Activated CD4-positive, alpha-beta memory T cell treated with anti-CD3 and anti-CD28 coated beads for 36 hours (primary cell): Measurements from ENCODE around the gene GLIS1. TPM values are rescaled to one million over a fixed set of nuclear protein-coding genes. Genes with fewer than 3 reads are reported as not detected.

ENCODE experiments used
- CTCF ChIA-PET: fragments of 350-600 bp; sonication (Branson Sonifier 250); formaldehyde crosslinking; loops from one replicate; lab custom pipeline; 2021; ENCODE audit warnings: antibody characterized with exemption, inconsistent platforms; lab: Charles Lee
- POLR2A ChIA-PET: fragments of 350-600 bp; sonication (Branson Sonifier 250); formaldehyde crosslinking; loops from one replicate; lab custom pipeline; 2021; ENCODE audit warnings: antibody characterized with exemption; lab: Charles Lee
- DNase-seq: peaks from one replicate; pipeline ENCODE4 v3.0.0-alpha.2; 2020
- H3K27ac Mint-ChIP-seq: one replicate; pipeline ENCODE4 v1.8.0; 2021; ENCODE audit warnings: mixed read lengths
- H3K27me3 Mint-ChIP-seq: one replicate; pipeline ENCODE4 v1.8.0; 2021; ENCODE audit warnings: mixed read lengths
- H3K36me3 Mint-ChIP-seq: one replicate; pipeline ENCODE4 v1.8.0; 2021; ENCODE audit warnings: mixed read lengths
- H3K4me1 Mint-ChIP-seq: one replicate; pipeline ENCODE4 v1.8.0; 2021; ENCODE audit warnings: low read depth, mixed read lengths
- H3K4me3 Mint-ChIP-seq: one replicate; pipeline ENCODE4 v1.8.0; 2021; ENCODE audit warnings: mild to moderate bottlenecking, mixed read lengths
- H3K9me3 Mint-ChIP-seq: one replicate; pipeline ENCODE4 v1.8.0; 2021; ENCODE audit warnings: mixed read lengths
- intact Hi-C: fragments of 100-400 bp; cut with micrococcal nuclease; formaldehyde crosslinking; loops from one replicate; pipeline ENCODE4 v1.15.1; 2023
- total RNA-seq, 2 experiments: library from RNA; stranded (reverse); gene quantifications; one replicate each; pipeline ENCODE4 v1.2.3, GENCODE V29; 2021

The GLIS1 gene
- total RNA-seq, 2 experiments from 2014 or later = not detected

GRCh38 chr1:53536606-53537005 is 202.4 kb downstream of the GLIS1 start:
- no peak overlapping the region for H3K4me3 Mint-ChIP-seq
- no peaks in the 10 kb centered on the region for H3K4me1 Mint-ChIP-seq
- H3K27ac Mint-ChIP-seq = no peak overlapping the region
- ChIA-PET POLR2A (no interaction called here), CTCF (no interaction called here)
- DNase-seq = no peak
- H3K27me3 Mint-ChIP-seq = no peaks in the 10 kb centered on the region
- no peaks in the 10 kb centered on the region for H3K9me3 Mint-ChIP-seq
- intact Hi-C loops = no loop called here
- H3K36me3 Mint-ChIP-seq = no peaks in the 10 kb centered on the region

- H3K4me1 Mint-ChIP-seq = no peaks in the 10 kb centered on the region
- H3K36me3 Mint-ChIP-seq = no peaks in the 10 kb centered on the region
- H3K4me3 Mint-ChIP-seq = no peak overlapping the region
- POLR2A ChIA-PET = no interaction called here
- no peaks in the 10 kb centered on the region for H3K27me3 Mint-ChIP-seq
- H3K9me3 Mint-ChIP-seq = no peaks in the 10 kb centered on the region
- intact Hi-C loops = no loop called here
- DNase-seq = no peak
- CTCF ChIA-PET = no interaction called here
- no peak overlapping the region for H3K27ac Mint-ChIP-seq
These were observed 203.1 kb downstream of the GLIS1 start for GRCh38 chr1:53535846-53536245.

- POLR2A ChIA-PET = no interaction called here
- H3K4me3 Mint-ChIP-seq = no peak overlapping the region
These were observed 203.7 kb downstream of the GLIS1 start for GRCh38 chr1:53535226-53535625.

GRCh38 chr1:53532912-53533311 is 206.1 kb downstream of the GLIS1 start:
- Mint-ChIP-seq H3K9me3 (no peaks in the 10 kb centered on the region), H3K4me1 (no peaks in the 10 kb centered on the region), H3K27ac (no peak overlapping the region), H3K36me3 (no peaks in the 10 kb centered on the region), H3K27me3 (no peaks in the 10 kb centered on the region), H3K4me3 (no peak overlapping the region)
- intact Hi-C loops = no loop called here
- DNase-seq = no peak
- ChIA-PET POLR2A (no interaction called here), CTCF (no interaction called here)

More at GRCh38 chr1:53535226-53535625, 203.7 kb downstream of the GLIS1 start:
- no peaks in the 10 kb centered on the region for H3K9me3 Mint-ChIP-seq
- intact Hi-C loops = no loop called here
- no peaks in the 10 kb centered on the region for H3K27me3 Mint-ChIP-seq
- CTCF ChIA-PET = no interaction called here
- H3K27ac Mint-ChIP-seq = no peak overlapping the region
- no peaks in the 10 kb centered on the region for H3K4me1 Mint-ChIP-seq
- H3K36me3 Mint-ChIP-seq = no peaks in the 10 kb centered on the region
- DNase-seq = no peak

- DNase-seq = no peak
- Mint-ChIP-seq H3K27me3 (no peaks in the 10 kb centered on the region), H3K9me3 (no peaks in the 10 kb centered on the region), H3K36me3 (no peaks in the 10 kb centered on the region), H3K4me1 (no peaks in the 10 kb centered on the region), H3K4me3 (no peak overlapping the region), H3K27ac (no peak overlapping the region)
- intact Hi-C loops = no loop called here
- ChIA-PET POLR2A (no interaction called here), CTCF (no interaction called here)
These were observed 206.6 kb downstream of the GLIS1 start for GRCh38 chr1:53532377-53532776.

GRCh38 chr1:53530550-53530949 is 208.4 kb downstream of the GLIS1 start:
- DNase-seq = no peak
- Mint-ChIP-seq H3K27ac (no peak overlapping the region), H3K36me3 (no peaks in the 10 kb centered on the region), H3K9me3 (no peaks in the 10 kb centered on the region), H3K4me1 (no peaks in the 10 kb centered on the region), H3K4me3 (no peak overlapping the region), H3K27me3 (peaks cover 2% of the 10 kb centered on the region)
- intact Hi-C loops = no loop called here
- POLR2A ChIA-PET = no interaction called here
- CTCF ChIA-PET = no interaction called here

GRCh38 chr1:53529555-53529954 is 209.4 kb downstream of the GLIS1 start:
- CTCF ChIA-PET = interaction anchor here (1.0 kb wide), 1 partner anchor 64 kb away, joined by 3 read pairs; no protein-coding TSS in a partner anchor
- H3K27ac Mint-ChIP-seq = no peak overlapping the region
- no peaks in the 10 kb centered on the region for H3K4me1 Mint-ChIP-seq
- POLR2A ChIA-PET = no interaction called here
- H3K4me3 Mint-ChIP-seq = no peak overlapping the region
- no peaks in the 10 kb centered on the region for H3K9me3 Mint-ChIP-seq
- DNase-seq = no peak
- H3K36me3 Mint-ChIP-seq = no peaks in the 10 kb centered on the region
- peaks cover 2% of the 10 kb centered on the region for H3K27me3 Mint-ChIP-seq
- intact Hi-C loops = no loop called here

GRCh38 chr1:53527368-53527767 is 211.6 kb downstream of the GLIS1 start:
- H3K27me3 Mint-ChIP-seq = peaks cover 4% of the 10 kb centered on the region
- POLR2A ChIA-PET = no interaction called here
- DNase-seq = no peak
- intact Hi-C loops = no loop called here
- H3K9me3 Mint-ChIP-seq = no peaks in the 10 kb centered on the region
- H3K27ac Mint-ChIP-seq = no peak overlapping the region
- no peaks in the 10 kb centered on the region for H3K4me1 Mint-ChIP-seq
- CTCF ChIA-PET = no interaction called here
- no peak overlapping the region for H3K4me3 Mint-ChIP-seq
- no peaks in the 10 kb centered on the region for H3K36me3 Mint-ChIP-seq

- ChIA-PET POLR2A (no interaction called here), CTCF (no interaction called here)
- intact Hi-C loops = no loop called here
- Mint-ChIP-seq H3K9me3 (no peaks in the 10 kb centered on the region), H3K4me3 (no peak overlapping the region), H3K27ac (no peak overlapping the region), H3K36me3 (no peaks in the 10 kb centered on the region), H3K27me3 (peaks cover 4% of the 10 kb centered on the region), H3K4me1 (no peaks in the 10 kb centered on the region)
- no peak for DNase-seq
These were observed 212.4 kb downstream of the GLIS1 start for GRCh38 chr1:53526451-53527101.

GRCh38 chr1:53525595-53525994 is 213.4 kb downstream of the GLIS1 start:
- intact Hi-C loops = no loop called here
- Mint-ChIP-seq H3K27me3 (peaks cover 4% of the 10 kb centered on the region), H3K4me3 (no peak overlapping the region), H3K27ac (no peak overlapping the region), H3K9me3 (no peaks in the 10 kb centered on the region), H3K4me1 (no peaks in the 10 kb centered on the region), H3K36me3 (no peaks in the 10 kb centered on the region)
- no peak for DNase-seq
- CTCF ChIA-PET = no interaction called here
- POLR2A ChIA-PET = no interaction called here

GRCh38 chr1:53524428-53525375 is 214.3 kb downstream of the GLIS1 start:
- no peak for DNase-seq
- H3K36me3 Mint-ChIP-seq = no peaks in the 10 kb centered on the region
- H3K9me3 Mint-ChIP-seq = no peaks in the 10 kb centered on the region
- H3K4me3 Mint-ChIP-seq = no peak overlapping the region
- H3K27ac Mint-ChIP-seq = no peak overlapping the region
- H3K27me3 Mint-ChIP-seq = peaks cover 4% of the 10 kb centered on the region
- intact Hi-C loops = no loop called here
- ChIA-PET POLR2A (no interaction called here), CTCF (no interaction called here)
- no peaks in the 10 kb centered on the region for H3K4me1 Mint-ChIP-seq

GRCh38 chr1:53521924-53522552 is 216.9 kb downstream of the GLIS1 start:
- no peaks in the 10 kb centered on the region for H3K4me1 Mint-ChIP-seq
- CTCF ChIA-PET = no interaction called here
- peaks cover 4% of the 10 kb centered on the region for H3K27me3 Mint-ChIP-seq
- POLR2A ChIA-PET = no interaction called here
- intact Hi-C loops = no loop called here
- H3K27ac Mint-ChIP-seq = no peak overlapping the region
- no peak for DNase-seq
- H3K36me3 Mint-ChIP-seq = no peaks in the 10 kb centered on the region
- H3K4me3 Mint-ChIP-seq = no peak overlapping the region
- no peaks in the 10 kb centered on the region for H3K9me3 Mint-ChIP-seq
